RWPE2 (cell line): ENCODE results near the gene PFN3.

ENCODE experiments used
- ATAC-seq: fragments of 200-7000 bp; cut with Tn5 transposase; 3 replicates; pipeline ENCODE4 v1.9.1; 2021; ENCODE audit warnings: low read depth
- DNase-seq: peaks from one replicate; pipeline ENCODE4 v3.0.0-alpha.2; 2020; ENCODE audit warnings: low spot score
- H3K27ac ChIP-seq: fragments of 450-650 bp; 2 replicates; pipeline ENCODE4 v1.5.1; 2017; ENCODE audit warnings: mild to moderate bottlenecking; ENCODE audit not compliant: poor library complexity, severe bottlenecking
- H3K27me3 ChIP-seq: fragments of 250-450 bp; sonication (Bioruptor Pico); 2 replicates; pipeline ENCODE4 v1.5.1; 2021; ENCODE audit warnings: mild to moderate bottlenecking, moderate library complexity; ENCODE audit not compliant: insufficient read depth, poor library complexity, severe bottlenecking
- H3K36me3 ChIP-seq: fragments of 250-450 bp; sonication (Bioruptor Pico); 2 replicates; pipeline ENCODE4 v1.5.1; 2020; ENCODE audit warnings: low read depth, mild to moderate bottlenecking, moderate library complexity
- H3K4me1 ChIP-seq: fragments of 250-450 bp; sonication (Bioruptor Pico); 2 replicates; pipeline ENCODE4 v1.5.1; 2021; ENCODE audit warnings: mild to moderate bottlenecking, moderate library complexity; ENCODE audit not compliant: insufficient read depth, poor library complexity, severe bottlenecking
- H3K4me3 ChIP-seq: fragments of 250-450 bp; sonication (Bioruptor Pico); 2 replicates; pipeline ENCODE4 v1.5.1; 2021; ENCODE audit warnings: mild to moderate bottlenecking, moderate library complexity; ENCODE audit not compliant: severe bottlenecking
- H3K9me3 ChIP-seq: fragments of 250-450 bp; sonication (Bioruptor Pico); 2 replicates; pipeline ENCODE4 v1.5.1; 2021; ENCODE audit warnings: mild to moderate bottlenecking, moderate library complexity; ENCODE audit not compliant: severe bottlenecking
- CTCF ChIP-seq: fragments of 450-650 bp; IDR thresholded peaks from one replicate; pipeline ENCODE4 v1.5.1; 2017; ENCODE audit warnings: mild to moderate bottlenecking, moderate library complexity; ENCODE audit not compliant: poor library complexity, severe bottlenecking

PFN3 gene

GRCh38 chr5:177427211-177427822 is 26.9 kb upstream of the PFN3 start:
- H3K4me1 ChIP-seq, result peaks cover 3% of the 10 kb centered on the region
- ATAC-seq (no peak), DNase-seq (no peak)
- no peak for TF ChIP-seq CTCF
- peak overlapping the region; percentile 81 for H3K4me3 ChIP-seq
- no peaks in the 10 kb centered on the region for H3K27me3 ChIP-seq
- peaks cover 20% of the 10 kb centered on the region for H3K36me3 ChIP-seq
- peak overlapping the region; percentile 52 for H3K27ac ChIP-seq
- no peaks in the 10 kb centered on the region for H3K9me3 ChIP-seq

- peak; percentile 73 for DNase-seq
- H3K36me3 ChIP-seq, result peaks cover 13% of the 10 kb centered on the region
- H3K27me3 ChIP-seq, result no peaks in the 10 kb centered on the region
- H3K9me3 ChIP-seq, result no peaks in the 10 kb centered on the region
- peak within 1 kb of the TSS; percentile 52 for H3K27ac ChIP-seq
- TF ChIP-seq CTCF, result no peak
- peak within 1 kb of the TSS; percentile 81 for H3K4me3 ChIP-seq
- peaks cover 3% of the 10 kb centered on the region for H3K4me1 ChIP-seq
- ATAC-seq, result peak; percentile 71
Observed at GRCh38 chr5:177426566-177427210, 26.2 kb upstream of the PFN3 start, which contains the start of gene GRK6. Gene GRK6, plus strand, starts transcription at chr5:177426676. Its CDS starts 170 bp downstream, at chr5:177426846.

GRCh38 chr5:177425801-177426565 is 25.5 kb upstream of the PFN3 start:
- peak; percentile 92 for ATAC-seq
- peaks cover 3% of the 10 kb centered on the region for H3K4me1 ChIP-seq
- H3K27ac ChIP-seq, result peak overlapping the region; percentile 52

GRCh38 chr5:177425196-177425800 is 24.8 kb upstream of the PFN3 start:
- Histone ChIP-seq H3K36me3 (no peaks in the 10 kb centered on the region), H3K4me1 (peaks cover 3% of the 10 kb centered on the region), H3K27me3 (no peaks in the 10 kb centered on the region), H3K4me3 (peak overlapping the region; percentile 45), H3K27ac (peak overlapping the region; percentile 52), H3K9me3 (no peaks in the 10 kb centered on the region)
- DNase-seq (no peak), ATAC-seq (no peak)
- TF ChIP-seq CTCF, result no peak

More at GRCh38 chr5:177425801-177426565, 25.5 kb upstream of the PFN3 start:
- DNase-seq, result peak; percentile 100
- TF ChIP-seq CTCF, result no peak
- Histone ChIP-seq H3K27me3 (no peaks in the 10 kb centered on the region), H3K36me3 (peaks cover 6% of the 10 kb centered on the region), H3K4me3 (peak overlapping the region; percentile 45), H3K9me3 (no peaks in the 10 kb centered on the region)
